A673 (cell line): ENCODE results near the gene KRT73.

Experiments
- EZH2 ChIP-seq: fragments of 200-600 bp; sonication (generic); IDR thresholded peaks from 2 replicates; pipeline ENCODE4 v1.6.1; 2017; ENCODE audit warnings: borderline replicate concordance, low read depth, mild to moderate bottlenecking, mixed read lengths, antibody characterized with exemption, low read length; ENCODE audit not compliant: poor library complexity, severe bottlenecking
- TF ChIP-seq, protein P1 (sequence below): fragments of 300-800, 200-600 bp; sonication (generic); conservative IDR thresholded peaks from 2 replicates; pipeline ENCODE4 v1.5.1; 2017; ENCODE audit warnings: low read depth, mild to moderate bottlenecking, antibody characterized with exemption, low read length, moderate library complexity, mixed read lengths

DNA sequence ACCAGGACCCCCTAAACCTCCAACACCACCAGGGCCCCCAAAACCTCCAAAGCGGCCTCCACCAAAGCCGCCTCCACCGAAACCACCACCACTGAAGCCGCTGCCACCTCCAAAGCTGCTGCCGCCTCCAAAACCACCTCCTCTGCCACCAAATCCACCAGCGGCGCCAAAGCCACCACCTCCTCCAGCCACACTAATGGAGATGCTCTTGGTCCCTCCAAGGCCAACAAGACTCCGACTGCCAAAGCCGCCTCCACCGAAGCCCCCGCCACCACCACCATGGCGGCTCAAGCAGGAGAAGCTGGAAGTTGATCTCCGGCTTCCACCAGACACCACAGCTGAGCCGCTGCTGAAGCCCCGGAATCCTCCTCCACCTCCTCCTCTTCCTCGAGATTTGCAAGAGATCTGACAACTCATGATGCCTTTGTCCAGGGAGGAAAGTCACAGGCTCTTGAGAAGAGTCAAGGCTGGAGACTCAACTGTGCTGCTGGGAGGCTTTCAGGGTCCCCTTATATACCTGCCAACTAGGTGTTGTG is 33.4 kb upstream of the KRT73 start, which contains the start of gene KRT2:
- TF ChIP-seq, protein P1, sequence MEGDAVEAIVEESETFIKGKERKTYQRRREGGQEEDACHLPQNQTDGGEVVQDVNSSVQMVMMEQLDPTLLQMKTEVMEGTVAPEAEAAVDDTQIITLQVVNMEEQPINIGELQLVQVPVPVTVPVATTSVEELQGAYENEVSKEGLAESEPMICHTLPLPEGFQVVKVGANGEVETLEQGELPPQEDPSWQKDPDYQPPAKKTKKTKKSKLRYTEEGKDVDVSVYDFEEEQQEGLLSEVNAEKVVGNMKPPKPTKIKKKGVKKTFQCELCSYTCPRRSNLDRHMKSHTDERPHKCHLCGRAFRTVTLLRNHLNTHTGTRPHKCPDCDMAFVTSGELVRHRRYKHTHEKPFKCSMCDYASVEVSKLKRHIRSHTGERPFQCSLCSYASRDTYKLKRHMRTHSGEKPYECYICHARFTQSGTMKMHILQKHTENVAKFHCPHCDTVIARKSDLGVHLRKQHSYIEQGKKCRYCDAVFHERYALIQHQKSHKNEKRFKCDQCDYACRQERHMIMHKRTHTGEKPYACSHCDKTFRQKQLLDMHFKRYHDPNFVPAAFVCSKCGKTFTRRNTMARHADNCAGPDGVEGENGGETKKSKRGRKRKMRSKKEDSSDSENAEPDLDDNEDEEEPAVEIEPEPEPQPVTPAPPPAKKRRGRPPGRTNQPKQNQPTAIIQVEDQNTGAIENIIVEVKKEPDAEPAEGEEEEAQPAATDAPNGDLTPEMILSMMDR = no peak
- TF ChIP-seq EZH2 = no peak
